CD4-positive, CD25-positive, alpha-beta regulatory T cell (primary cell): ENCODE results near the gene SEMA4F. TPM values are rescaled to one million over a fixed set of nuclear protein-coding genes. Genes with fewer than 3 reads are reported as not detected.
"Not testable (repeated sequence)": the region's sequence is repeated elsewhere in the genome, so short reads cannot be mapped to it uniquely, and the experiment has no call there.

Experiments used
- ATAC-seq, 2 donors: fragments of 150-1000 bp; cut with Tn5 transposase; one replicate each; pipeline ENCODE4 v1.10.0; 2021; ENCODE audit warnings: low read depth in 2 of 2, moderate number of reproducible peaks in 2 of 2, moderate library complexity in 1 of 2
- DNase-seq, 3 donors: peaks; one replicate each; pipeline versions ENCODE4 v3.0.0 to v3.0.0-alpha.2; 2012 to 2022; ENCODE audit warnings: mixed read lengths in 1 of 3
- H3K27ac ChIP-seq: one replicate; pipeline ENCODE4 v1.7.0; 2013; ENCODE audit warnings: mild to moderate bottlenecking, low read length; ENCODE audit not compliant: insufficient read depth, poor library complexity, severe bottlenecking
- H3K27me3 ChIP-seq: one replicate; pipeline ENCODE4 v1.7.0; 2013; ENCODE audit warnings: low read length; ENCODE audit not compliant: control insufficient read depth, insufficient read depth
- H3K36me3 ChIP-seq: one replicate; pipeline ENCODE4 v1.7.0; 2013; ENCODE audit warnings: mild to moderate bottlenecking, low read length, moderate library complexity; ENCODE audit not compliant: control insufficient read depth, insufficient read depth
- H3K4me1 ChIP-seq: 2 replicates; pipeline ENCODE4 v1.7.0; 2013; ENCODE audit warnings: mild to moderate bottlenecking, low read length; ENCODE audit not compliant: insufficient read depth, control insufficient read depth, poor library complexity, severe bottlenecking
- H3K4me3 ChIP-seq: one replicate; pipeline ENCODE4 v1.7.0; 2013; ENCODE audit warnings: low read depth, mild to moderate bottlenecking, low read length, moderate library complexity
- H3K9me3 ChIP-seq, 2 experiments: 1 replicate in 1 of 2; 2 replicates in 1 of 2; pipeline ENCODE4 v1.7.0; 2013; ENCODE audit warnings: low read length in 2 of 2, mild to moderate bottlenecking in 1 of 2, moderate library complexity in 1 of 2; ENCODE audit not compliant: control insufficient read depth in 2 of 2
- H3K27ac Mint-ChIP-seq, 3 donors: one replicate each; pipeline ENCODE4 v1.8.0; 2020 to 2022; ENCODE audit warnings: mild to moderate bottlenecking in 3 of 3, mixed read lengths in 3 of 3, moderate library complexity in 2 of 3
- H3K27me3 Mint-ChIP-seq: one replicate; pipeline ENCODE4 v1.8.0; 2022; ENCODE audit warnings: mild to moderate bottlenecking, mixed read lengths
- H3K36me3 Mint-ChIP-seq: one replicate; pipeline ENCODE4 v1.8.0; 2020; ENCODE audit warnings: mixed read lengths
- H3K4me1 Mint-ChIP-seq, 4 donors: one replicate each; pipeline ENCODE4 v1.8.0; 2020 to 2022; ENCODE audit warnings: mixed read lengths in 4 of 4, mild to moderate bottlenecking in 1 of 4
- H3K4me3 Mint-ChIP-seq, 4 donors: one replicate each; pipeline ENCODE4 v1.8.0; 2020 to 2022; ENCODE audit warnings: mild to moderate bottlenecking in 4 of 4, mixed read lengths in 4 of 4, moderate library complexity in 3 of 4
- H3K9me3 Mint-ChIP-seq, 7 donors: one replicate each; pipeline ENCODE4 v1.8.0; 2020 to 2022; ENCODE audit warnings: mixed read lengths in 7 of 7, mild to moderate bottlenecking in 3 of 7, moderate library complexity in 2 of 7
- polyA plus RNA-seq, 4 donors: library from polyadenylated mRNA; unstranded; fragments of 300-500 nt; fragmentation: Illumina TruSeq; gene quantifications; one replicate each; pipeline ENCODE4 v1.2.3, GENCODE V29; 2021
- total RNA-seq: library from RNA; stranded (reverse); gene quantifications from one replicate; pipeline ENCODE4 v1.2.3, GENCODE V29; 2022

The SEMA4F gene
- total and polyA plus RNA-seq, 5 donors from 2014 or later, result 7.3 to 11.1 (median 9.2) TPM

- H3K4me3 ChIP-seq, result no peak overlapping the region
- peak overlapping the region in 1 of 3 donors; percentile 40 for H3K27ac Mint-ChIP-seq
- H3K9me3 Mint-ChIP-seq, result peaks cover 0 to 1% (median 0%) of the 10 kb centered on the region in 7 donors
- H3K27me3 Mint-ChIP-seq, result peaks cover 11% of the 10 kb centered on the region
- no peak overlapping the region for H3K27ac ChIP-seq
- H3K4me1 ChIP-seq, result no peaks in the 10 kb centered on the region
- DNase-seq, result no peak
- H3K27me3 ChIP-seq, result peaks cover 20% of the 10 kb centered on the region
- no peak overlapping the region for H3K4me3 Mint-ChIP-seq
- H3K9me3 ChIP-seq, result no peaks in the 10 kb centered on the region
- no peaks in the 10 kb centered on the region for H3K36me3 ChIP-seq
- ATAC-seq, result no peak
- no peaks in the 10 kb centered on the region for H3K4me1 Mint-ChIP-seq
- H3K36me3 Mint-ChIP-seq, result no peaks in the 10 kb centered on the region
Measured at GRCh38 chr2:74625658-74626425, 28.2 kb upstream of the SEMA4F start.

GRCh38 chr2:74628538-74629105, 25.4 kb upstream of the SEMA4F start:
- peaks cover 13% of the 10 kb centered on the region for H3K27me3 Mint-ChIP-seq
- no peaks in the 10 kb centered on the region for H3K4me1 Mint-ChIP-seq
- no peaks in the 10 kb centered on the region for H3K36me3 ChIP-seq

GRCh38 chr2:74630454-74630853, 23.6 kb upstream of the SEMA4F start:
- H3K9me3 Mint-ChIP-seq, H3K4me1 Mint-ChIP-seq, H3K4me3 Mint-ChIP-seq, H3K4me1 ChIP-seq, ATAC-seq, H3K27ac ChIP-seq, H3K4me3 ChIP-seq, H3K36me3 ChIP-seq, DNase-seq, H3K9me3 ChIP-seq, H3K36me3 Mint-ChIP-seq: not testable (repeated sequence)
- Mint-ChIP-seq H3K27ac (peak overlapping the region in 1 of 3 donors; percentile 6), H3K27me3 (peaks cover 18% of the 10 kb centered on the region)
- peaks cover 21% of the 10 kb centered on the region for H3K27me3 ChIP-seq

More at GRCh38 chr2:74628538-74629105, 25.4 kb upstream of the SEMA4F start:
- H3K27ac ChIP-seq, result no peak overlapping the region
- Mint-ChIP-seq H3K9me3 (peaks cover 0 to 1% (median 0%) of the 10 kb centered on the region in 7 donors), H3K36me3 (no peaks in the 10 kb centered on the region), H3K4me3 (no peak overlapping the region), H3K27ac (no peak overlapping the region)
- ATAC-seq (no peak), DNase-seq (no peak)
- H3K27me3 ChIP-seq, result peaks cover 20% of the 10 kb centered on the region
- H3K9me3 ChIP-seq, result no peaks in the 10 kb centered on the region
- H3K4me3 ChIP-seq, result no peak overlapping the region
- H3K4me1 ChIP-seq, result no peaks in the 10 kb centered on the region

GRCh38 chr2:74632209-74632938, 21.7 kb upstream of the SEMA4F start:
- DNase-seq (no peak), ATAC-seq (no peak)
- Mint-ChIP-seq H3K36me3 (no peaks in the 10 kb centered on the region), H3K4me3 (no peak overlapping the region), H3K4me1 (no peaks in the 10 kb centered on the region), H3K27me3 (peaks cover 33% of the 10 kb centered on the region), H3K9me3 (no peaks in the 10 kb centered on the region), H3K27ac (no peak overlapping the region)
- no peaks in the 10 kb centered on the region for H3K9me3 ChIP-seq
- no peak overlapping the region for H3K4me3 ChIP-seq
- H3K27ac ChIP-seq, result no peak overlapping the region
- H3K27me3 ChIP-seq, result peaks cover 21% of the 10 kb centered on the region
- H3K36me3 ChIP-seq, result no peaks in the 10 kb centered on the region
- no peaks in the 10 kb centered on the region for H3K4me1 ChIP-seq

GRCh38 chr2:74632939-74633312, 21.1 kb upstream of the SEMA4F start:
- DNase-seq (no peak), ATAC-seq (no peak)
- H3K27me3 ChIP-seq, result peaks cover 23% of the 10 kb centered on the region
- Mint-ChIP-seq H3K9me3 (no peaks in the 10 kb centered on the region), H3K27ac (no peak overlapping the region), H3K36me3 (no peaks in the 10 kb centered on the region), H3K27me3 (peaks cover 37% of the 10 kb centered on the region), H3K4me1 (no peaks in the 10 kb centered on the region), H3K4me3 (no peak overlapping the region)
- no peaks in the 10 kb centered on the region for H3K4me1 ChIP-seq
- H3K4me3 ChIP-seq, result no peak overlapping the region
- H3K27ac ChIP-seq, result no peak overlapping the region
- H3K36me3 ChIP-seq, result no peaks in the 10 kb centered on the region
- H3K9me3 ChIP-seq, result no peaks in the 10 kb centered on the region

GRCh38 chr2:74639550-74639949, 14.5 kb upstream of the SEMA4F start:
- ATAC-seq (no peak), DNase-seq (no peak)
- Histone ChIP-seq H3K36me3 (no peaks in the 10 kb centered on the region), H3K9me3 (no peaks in the 10 kb centered on the region), H3K4me3 (no peak overlapping the region), H3K4me1 (no peaks in the 10 kb centered on the region), H3K27ac (no peak overlapping the region), H3K27me3 (peaks cover 33% of the 10 kb centered on the region)
- H3K4me1 Mint-ChIP-seq, result no peaks in the 10 kb centered on the region
- H3K27me3 Mint-ChIP-seq, result peaks cover 61% of the 10 kb centered on the region
- peaks cover 0 to 3% (median 0%) of the 10 kb centered on the region in 7 donors for H3K9me3 Mint-ChIP-seq
- no peak overlapping the region for H3K27ac Mint-ChIP-seq
- no peaks in the 10 kb centered on the region for H3K36me3 Mint-ChIP-seq
- H3K4me3 Mint-ChIP-seq, result no peak overlapping the region

GRCh38 chr2:74645344-74645743, 8.7 kb upstream of the SEMA4F start:
- Mint-ChIP-seq H3K4me3 (no peak overlapping the region), H3K27ac (no peak overlapping the region), H3K27me3 (peaks cover 35% of the 10 kb centered on the region), H3K4me1 (peaks cover 0 to 3% (median 0%) of the 10 kb centered on the region in 4 donors), H3K9me3 (peaks cover 0 to 2% (median 1%) of the 10 kb centered on the region in 7 donors), H3K36me3 (peaks cover 3% of the 10 kb centered on the region)
- H3K36me3 ChIP-seq, result no peaks in the 10 kb centered on the region
- no peak overlapping the region for H3K27ac ChIP-seq
- DNase-seq (no peak), ATAC-seq (no peak)
- peaks cover 13% of the 10 kb centered on the region for H3K27me3 ChIP-seq
- H3K4me3 ChIP-seq, result no peak overlapping the region
- no peaks in the 10 kb centered on the region for H3K4me1 ChIP-seq
- H3K9me3 ChIP-seq, result no peaks in the 10 kb centered on the region
